Amniotic epithelial cell (primary cell): Measurements from ENCODE around the gene ZDHHC5.
A peak's percentile ranks its signal among the peaks of the same experiment; 100 is the strongest.
"Not testable (repeated sequence)": the region's sequence is repeated elsewhere in the genome, so short reads cannot be mapped to it uniquely, and the experiment has no call there.

Source experiments
- DNase-seq: peaks from one replicate; pipeline ENCODE4 v3.0.0-alpha.2; 2010; ENCODE audit warnings: low read depth

ZDHHC5 gene

DNA sequence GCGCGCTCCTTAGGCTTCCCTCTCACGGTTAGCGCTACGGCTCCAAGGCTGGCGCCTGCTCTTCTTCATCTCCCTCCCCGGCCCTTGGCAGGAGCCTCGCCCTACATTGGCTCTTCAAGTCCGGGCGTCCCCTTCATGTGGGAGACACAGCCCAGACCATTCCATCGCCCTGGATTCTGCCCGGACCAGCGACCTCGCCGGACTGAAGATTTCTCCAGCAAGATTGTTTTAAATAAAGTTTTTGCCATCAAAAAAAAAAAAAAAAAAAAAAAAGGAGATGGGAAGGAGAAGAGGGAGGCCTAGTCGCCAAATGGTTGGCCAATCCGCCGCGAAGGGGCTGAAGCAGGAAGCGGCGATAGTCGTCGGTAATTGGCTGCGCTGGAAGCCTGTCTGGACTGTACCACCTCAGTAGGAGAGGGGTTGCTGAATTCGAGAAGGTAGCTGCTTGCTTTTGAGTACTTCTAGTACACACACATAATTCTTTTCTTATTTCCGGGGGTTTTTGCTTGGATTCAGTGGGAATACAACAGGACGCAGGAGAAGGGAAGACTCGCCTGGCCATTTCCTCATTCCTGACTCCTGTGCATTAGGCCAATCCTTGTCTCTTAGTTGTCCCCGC, 688 bp upstream of the ZDHHC5 start:
- peak; percentile 99 for DNase-seq

DNA sequence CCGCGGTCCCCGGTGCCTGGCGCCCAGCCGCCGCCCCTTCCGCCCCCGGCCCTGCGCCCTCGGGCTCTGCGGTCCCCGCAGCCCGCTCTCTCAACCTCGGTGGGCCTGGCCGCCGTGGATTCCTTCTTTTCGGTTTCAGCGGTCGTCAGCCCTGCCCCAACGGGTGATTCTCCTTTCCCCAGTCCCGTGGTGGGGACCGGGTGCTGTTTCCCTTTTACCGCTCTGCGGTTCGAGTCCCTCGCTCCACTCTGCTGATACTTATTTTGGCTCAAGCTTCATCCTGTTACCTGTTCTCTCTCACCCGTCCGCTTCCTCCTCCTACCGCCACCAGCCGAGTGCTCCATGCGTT, 494 bp downstream of the ZDHHC5 start:
- no peak for DNase-seq

DNA sequence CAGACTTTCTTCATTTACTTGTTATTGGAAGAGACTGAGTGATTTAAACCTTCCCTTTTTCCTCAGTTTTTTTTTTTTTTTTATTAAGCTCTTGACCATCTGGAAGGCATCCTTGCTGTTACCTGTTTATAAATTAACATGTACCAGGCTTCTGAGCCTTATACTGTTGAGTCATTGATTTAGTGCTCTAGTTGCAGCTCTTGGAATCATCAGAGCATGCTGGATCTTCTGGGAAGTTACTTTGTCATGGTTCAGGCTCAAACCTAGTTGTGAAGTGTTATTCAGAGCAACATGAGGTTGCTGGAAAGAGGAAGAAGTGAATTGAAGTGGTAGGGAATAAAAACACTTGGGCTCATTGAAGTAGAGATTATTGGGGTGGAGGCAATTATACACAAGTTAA, 6.3 kb downstream of the ZDHHC5 start:
- DNase-seq = peak; percentile 17

- DNase-seq = no peak
Measured at GRCh38 chr11:57675176-57675941, 7.4 kb downstream of the ZDHHC5 start.

GRCh38 chr11:57679396-57679795, 11.5 kb downstream of the ZDHHC5 start:
- no peak for DNase-seq

GRCh38 chr11:57680552-57680874, 12.6 kb downstream of the ZDHHC5 start:
- DNase-seq = peak; percentile 15

GRCh38 chr11:57681168-57681567, 13.3 kb downstream of the ZDHHC5 start:
- DNase-seq = no peak

GRCh38 chr11:57690474-57690873, 22.6 kb downstream of the ZDHHC5 start:
- DNase-seq = not testable (repeated sequence)

DNA sequence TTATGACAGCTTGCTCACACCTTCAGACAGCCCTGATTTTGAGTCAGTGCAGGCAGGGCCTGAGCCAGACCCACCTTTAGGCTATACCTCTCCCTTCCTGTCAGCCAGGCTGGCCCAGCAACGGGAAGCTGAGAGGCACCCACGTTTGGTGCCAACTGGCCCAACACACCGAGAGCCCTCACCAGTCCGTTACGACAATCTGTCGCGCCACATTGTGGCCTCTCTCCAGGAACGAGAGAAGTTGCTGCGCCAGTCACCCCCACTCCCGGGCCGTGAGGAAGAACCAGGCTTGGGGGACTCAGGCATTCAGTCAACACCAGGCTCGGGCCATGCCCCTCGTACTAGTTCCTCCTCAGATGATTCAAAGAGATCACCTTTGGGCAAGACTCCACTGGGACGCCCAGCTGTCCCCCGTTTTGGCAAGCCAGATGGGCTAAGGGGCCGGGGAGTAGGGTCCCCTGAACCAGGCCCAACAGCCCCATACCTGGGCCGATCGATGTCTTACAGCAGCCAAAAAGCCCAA, 31.0 kb downstream of the ZDHHC5 start:
- DNase-seq = no peak

DNA sequence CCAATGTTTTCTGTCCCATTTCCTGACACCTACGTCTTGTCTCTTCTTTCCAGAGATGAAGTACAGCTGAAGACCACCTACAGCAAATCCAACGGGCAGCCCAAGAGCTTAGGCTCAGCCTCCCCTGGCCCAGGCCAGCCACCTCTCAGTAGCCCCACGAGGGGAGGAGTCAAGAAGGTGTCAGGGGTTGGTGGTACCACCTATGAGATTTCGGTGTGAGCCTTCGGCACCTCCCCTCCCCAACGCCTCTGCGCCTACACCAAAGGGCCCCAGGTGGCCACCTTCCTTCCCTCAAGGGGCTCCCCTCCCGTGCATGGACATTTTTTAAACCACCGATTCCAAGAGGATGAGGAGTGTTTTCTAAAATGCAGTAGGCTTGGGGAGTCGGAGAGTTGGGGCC, 31.9 kb downstream of the ZDHHC5 start:
- DNase-seq = no peak

DNA sequence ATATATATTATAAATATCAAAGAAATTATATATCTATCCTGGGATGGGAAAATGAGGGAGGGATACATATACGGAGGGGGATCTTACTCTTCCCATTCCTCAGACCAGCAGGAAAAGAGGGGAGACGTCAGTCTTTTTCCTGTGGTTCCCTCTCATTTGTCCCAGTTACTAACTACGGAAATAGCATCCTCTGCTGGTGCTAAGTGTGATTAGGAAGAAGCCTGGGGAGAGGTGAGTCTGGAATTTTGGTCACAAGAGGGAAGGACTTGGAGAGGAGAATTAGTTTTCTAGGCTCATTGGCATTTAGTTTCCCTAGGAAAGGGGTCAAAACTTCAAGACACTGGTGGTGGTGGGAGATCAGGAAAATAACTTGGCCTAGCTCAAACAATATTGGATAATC, 32.5 kb downstream of the ZDHHC5 start:
- DNase-seq = no peak

GRCh38 chr11:57703341-57703740, 35.4 kb downstream of the ZDHHC5 start:
- no peak for DNase-seq

DNA sequence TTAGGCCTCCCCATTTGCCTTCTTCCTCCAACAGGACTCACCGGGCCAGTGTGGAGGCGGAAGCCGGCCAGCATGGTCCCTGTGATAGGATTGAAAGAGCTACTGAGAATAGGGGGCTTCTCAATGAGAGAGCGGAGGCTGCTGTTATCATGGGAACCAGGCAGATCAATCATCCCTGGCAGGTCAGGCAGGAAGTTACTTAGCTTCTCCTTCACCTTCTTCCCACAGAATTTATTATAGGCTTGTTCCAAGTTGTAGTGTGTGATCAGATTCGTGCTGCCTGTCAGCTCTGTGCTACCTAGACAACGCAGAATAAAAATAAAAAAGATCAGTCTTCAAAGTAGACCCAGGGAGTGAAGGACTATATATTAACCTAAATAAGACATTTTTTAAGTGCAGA, 37.0 kb downstream of the ZDHHC5 start:
- DNase-seq = no peak

- DNase-seq = peak; percentile 6
Measured at GRCh38 chr11:57705432-57705831, 37.5 kb downstream of the ZDHHC5 start.

DNA sequence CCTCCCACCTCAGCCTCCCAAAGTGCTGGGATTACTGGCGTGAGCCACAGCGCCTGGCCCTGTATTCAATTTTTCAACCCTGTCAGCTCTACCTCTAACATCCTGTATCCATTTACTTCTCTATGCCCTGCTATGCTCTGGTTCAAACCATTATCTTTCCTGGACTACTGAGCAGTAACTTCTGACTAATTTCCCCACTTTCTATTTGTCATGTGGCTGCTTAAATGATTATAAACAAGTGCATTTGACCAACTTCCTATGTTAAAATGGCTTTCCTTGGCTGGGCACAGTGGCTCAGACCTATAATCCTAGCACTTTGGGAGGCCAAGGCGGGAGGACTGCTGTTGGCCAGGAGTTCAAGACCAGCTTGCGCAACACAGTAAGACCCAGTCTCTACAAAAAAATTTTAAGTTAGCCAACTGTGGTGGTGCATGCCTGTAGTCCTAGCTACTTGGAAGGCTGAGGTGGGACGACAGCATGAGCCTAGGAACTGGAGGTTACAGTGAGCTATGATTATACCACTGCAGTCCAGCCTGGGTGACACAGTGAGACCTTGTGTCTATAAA, 42.0 kb downstream of the ZDHHC5 start:
- no peak for DNase-seq

- DNase-seq = peak; percentile 78
Measured at GRCh38 chr11:57711414-57712255, 43.7 kb downstream of the ZDHHC5 start, which contains the start of gene MED19. Gene MED19, minus strand, starts transcription at chr11:57712215. Its CDS starts 36 bp downstream, at chr11:57712179.

GRCh38 chr11:57712256-57713150, 44.6 kb downstream of the ZDHHC5 start, which contains the start of gene TMX2:
Gene TMX2, plus strand, starts transcription at chr11:57712593. Its CDS starts 26 bp downstream, at chr11:57712619.
- DNase-seq = peak; percentile 100

DNA sequence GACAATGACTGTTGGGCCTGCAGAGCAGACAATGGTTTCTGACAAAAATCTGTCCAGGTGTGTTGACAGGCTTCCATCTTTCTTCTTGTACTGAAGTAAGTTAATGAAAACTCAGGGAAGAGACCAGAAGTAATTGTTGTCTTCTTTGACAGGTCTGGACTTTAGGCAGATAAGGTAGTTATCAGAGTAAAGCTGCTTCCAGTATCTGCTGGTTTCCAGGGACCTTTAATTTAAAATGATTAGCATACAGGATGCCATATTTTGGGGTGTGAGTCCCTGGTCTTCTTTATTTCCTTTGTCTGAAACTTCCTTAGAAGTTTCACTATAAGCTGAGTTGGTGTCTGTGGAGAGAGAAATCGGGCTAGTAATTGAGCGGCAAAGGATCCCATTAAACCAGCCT, 45.9 kb downstream of the ZDHHC5 start:
- DNase-seq = no peak

GRCh38 chr11:57716726-57717125, 48.8 kb downstream of the ZDHHC5 start:
- not testable (repeated sequence) for DNase-seq

GRCh38 chr11:57727185-57727584, 59.3 kb downstream of the ZDHHC5 start:
- DNase-seq = no peak

DNA sequence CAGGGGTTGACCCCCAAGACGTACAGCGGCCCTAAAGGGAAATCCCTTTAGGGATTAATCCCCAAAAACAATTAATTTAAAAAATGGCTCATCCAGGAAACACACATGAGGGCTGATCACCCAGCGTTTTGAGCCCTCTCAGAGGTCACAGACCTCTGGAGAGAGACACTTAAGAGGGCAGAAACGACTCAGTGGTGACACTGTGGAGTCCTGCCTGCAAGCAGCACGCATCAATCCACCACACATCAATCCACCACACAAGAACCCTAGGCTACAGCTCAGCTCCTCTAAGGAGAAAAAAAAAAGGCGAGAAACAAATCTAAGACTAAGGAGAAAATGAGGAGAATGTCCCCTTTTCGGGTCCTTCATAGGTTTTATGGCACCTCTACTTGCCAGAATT, 60.9 kb downstream of the ZDHHC5 start:
- DNase-seq = no peak
